IMR-90 (cell line): ENCODE measurements around the gene RANGRF. TPM values are rescaled to one million over a fixed set of nuclear protein-coding genes. Genes with fewer than 3 reads are reported as not detected.

Experiments
- ATAC-seq: fragments of 200-7000 bp; cut with Tn5 transposase; 2 replicates; pipeline ENCODE4 v1.9.1; 2020; ENCODE audit warnings: low read depth, mild to moderate bottlenecking, moderate library complexity
- BruUV-seq: library from RNA; stranded (reverse); fragments of 400-500 nt; replicated peaks from 2 replicates; lab custom pipeline; 2021; lab: Mats Ljungman, UMichigan
- CTCF ChIA-PET: fragments of 300-600 bp; formaldehyde crosslinking; extraction: SDS; loops from one replicate; lab custom pipeline; 2021; ENCODE audit warnings: antibody characterized with exemption; lab: Yijun Ruan, JAX
- POLR2A ChIA-PET: fragments of 300-600 bp; sonication (Branson Sonifier 250); formaldehyde crosslinking; loops from one replicate; lab custom pipeline; 2022; ENCODE audit warnings: antibody characterized with exemption; ENCODE audit not compliant: unreplicated experiment; lab: Charles Lee
- DNase-seq: peaks from one replicate; pipeline ENCODE4 v3.0.0; 2013
- H2AFZ ChIP-seq: replicated peaks from 2 replicates; pipeline ENCODE3; 2013; ENCODE audit warnings: low read length, mild to moderate bottlenecking; ENCODE audit not compliant: poor library complexity
- H2AK5ac ChIP-seq: 2 replicates; pipeline ENCODE4 v1.6.1; 2013; ENCODE audit warnings: low read depth, low read length, inconsistent platforms
- H2AK9ac ChIP-seq: replicated peaks from 2 replicates; pipeline ENCODE3; 2013; ENCODE audit warnings: mild to moderate bottlenecking, low read depth, low read length, moderate library complexity; ENCODE audit not compliant: poor library complexity
- H2BK120ac ChIP-seq: 2 replicates; pipeline ENCODE4 v1.6.1; 2013; ENCODE audit warnings: low read depth, low read length, inconsistent platforms
- H2BK15ac ChIP-seq: 3 replicates; pipeline ENCODE4 v1.6.1; 2013; ENCODE audit warnings: low read depth, low read length, inconsistent platforms
- H2BK20ac ChIP-seq: 2 replicates; pipeline ENCODE4 v1.6.1; 2013; ENCODE audit warnings: low read depth, mild to moderate bottlenecking, inconsistent platforms, low read length, moderate library complexity
- H2BK5ac ChIP-seq: 2 replicates; pipeline ENCODE4 v1.6.1; 2013; ENCODE audit warnings: mild to moderate bottlenecking, low read depth, low read length, inconsistent platforms; ENCODE audit not compliant: poor library complexity, severe bottlenecking
- H3K14ac ChIP-seq: replicated peaks from 2 replicates; pipeline ENCODE4 v1.6.1; 2013; ENCODE audit warnings: low read depth, low read length, inconsistent platforms
- H3K18ac ChIP-seq: 2 replicates; pipeline ENCODE4 v1.6.1; 2013; ENCODE audit warnings: low read depth, low read length, control low read depth
- H3K23ac ChIP-seq: 2 replicates; pipeline ENCODE4 v1.6.1; 2013; ENCODE audit warnings: low read depth, low read length, inconsistent platforms
- H3K27ac ChIP-seq: 2 replicates; pipeline ENCODE4 v1.5.1; 2013; ENCODE audit warnings: mild to moderate bottlenecking, control low read depth, low read length; ENCODE audit not compliant: insufficient read depth
- H3K27me3 ChIP-seq: 2 replicates; pipeline ENCODE4 v1.6.1; 2013; ENCODE audit warnings: low read length; ENCODE audit not compliant: control insufficient read depth, insufficient read depth
- H3K36me3 ChIP-seq: 2 replicates; pipeline ENCODE4 v1.6.1; 2013; ENCODE audit warnings: low read length, mixed read lengths; ENCODE audit not compliant: control insufficient read depth, insufficient read depth
- H3K4ac ChIP-seq: 2 replicates; pipeline ENCODE4 v1.6.1; 2013; ENCODE audit warnings: low read depth, low read length, inconsistent platforms
- H3K4me1 ChIP-seq: 2 replicates; pipeline ENCODE4 v1.6.1; 2013; ENCODE audit warnings: low read length, mixed read lengths; ENCODE audit not compliant: control insufficient read depth, insufficient read depth
- H3K4me2 ChIP-seq: 2 replicates; pipeline ENCODE4 v1.6.1; 2013; ENCODE audit warnings: low read depth, mild to moderate bottlenecking, control low read depth, low read length, moderate library complexity
- H3K4me3 ChIP-seq: 2 replicates; pipeline ENCODE4 v1.5.1; 2013; ENCODE audit warnings: low read depth, mild to moderate bottlenecking, control low read depth, low read length, moderate library complexity; ENCODE audit not compliant: insufficient read depth
- H3K56ac ChIP-seq: 2 replicates; pipeline ENCODE4 v1.6.1; 2013; ENCODE audit warnings: low read length, inconsistent platforms; ENCODE audit not compliant: insufficient read depth; ENCODE audit errors: extremely low read depth
- H3K79me1 ChIP-seq, 2 experiments: 2 replicates each; pipeline ENCODE4 v1.6.1; 2013; ENCODE audit warnings: low read length in 2 of 2, inconsistent platforms in 1 of 2, low read depth in 1 of 2
- H3K9ac ChIP-seq: 2 replicates; pipeline ENCODE4 v1.6.1; 2013; ENCODE audit warnings: low read depth, low read length, control low read depth
- H3K9me1 ChIP-seq: 2 replicates; pipeline ENCODE4 v1.6.1; 2013; ENCODE audit warnings: low read length, inconsistent platforms; ENCODE audit not compliant: insufficient read depth
- H3K9me3 ChIP-seq: 2 replicates; pipeline ENCODE4 v1.6.1; 2013; ENCODE audit warnings: low read length; ENCODE audit not compliant: control insufficient read depth, insufficient read depth
- H4K20me1 ChIP-seq: 2 replicates; pipeline ENCODE4 v1.6.1; 2013; ENCODE audit warnings: low read length, inconsistent platforms; ENCODE audit not compliant: insufficient read depth
- H4K5ac ChIP-seq: 2 replicates; pipeline ENCODE4 v1.6.1; 2013; ENCODE audit warnings: mild to moderate bottlenecking, low read depth, low read length, control low read depth
- H4K8ac ChIP-seq, 2 experiments: 2 replicates each; pipeline ENCODE4 v1.6.1; 2013; ENCODE audit warnings: low read depth in 2 of 2, low read length in 2 of 2, control low read depth in 1 of 2, inconsistent platforms in 1 of 2
- H4K91ac ChIP-seq: 2 replicates; pipeline ENCODE4 v1.6.1; 2013; ENCODE audit warnings: low read depth, low read length, inconsistent platforms; ENCODE audit not compliant: insufficient read depth
- BHLHE40 ChIP-seq: fragments of 150-350 bp; IDR thresholded peaks from 2 replicates; pipeline ENCODE4 v1.6.1; 2016; ENCODE audit warnings: mild to moderate bottlenecking, low read depth, low read length
- ELK1 ChIP-seq: fragments of 150-350 bp; IDR thresholded peaks from 2 replicates; pipeline ENCODE4 v1.6.1; 2016; ENCODE audit warnings: low read depth, mild to moderate bottlenecking, low read length, moderate library complexity, borderline replicate concordance
- MXI1 ChIP-seq: IDR thresholded peaks from 2 replicates; pipeline ENCODE4 v1.6.1; 2012; ENCODE audit warnings: low read depth, mild to moderate bottlenecking, low read length, moderate library complexity, borderline replicate concordance
- POLR2A ChIP-seq: IDR thresholded peaks from 2 replicates; pipeline ENCODE4 v1.6.1; 2012; ENCODE audit warnings: mild to moderate bottlenecking, low read depth, low read length
- WGBS, 2 experiments: methylation state at CpG; one replicate each; pipeline versions ENCODE4 v1.1.5 to v1.1.7; 2013; ENCODE audit warnings: missing lambda C conversion rate in 2 of 2; ENCODE audit not compliant: insufficient read length in 1 of 2; ENCODE audit errors: extremely low coverage in 2 of 2; 5-methylcytosine and 5-hydroxymethylcytosine counted together
- dilution Hi-C: fragments of 300-500 bp; cut with HindIII; formaldehyde crosslinking; loops from one replicate; pipeline ENCODE4 v1.14.3; 2018; ENCODE audit warnings: low sequenced_read_pairs; ENCODE audit not compliant: unreplicated experiment
- in situ Hi-C: fragments of 300-500 bp; cut with MboI; formaldehyde crosslinking; loops from 3 replicates; pipeline ENCODE4 v1.14.3; 2019; ENCODE audit warnings: low sequenced_read_pairs, inconsistent platforms, mixed read lengths
- intact Hi-C: fragments of 100-400 bp; cut with micrococcal nuclease; formaldehyde crosslinking; loops from 2 replicates; pipeline ENCODE4 v1.10.0; 2022
- polyA plus RNA-seq, 3 experiments: library from polyadenylated mRNA; depleted of rRNA; stranded (reverse); fragments of >200 nt; gene quantifications; 2 replicates each; pipeline ENCODE4 v1.2.3, GENCODE V29; 2012; ENCODE audit warnings: low replicate concordance in 1 of 3
- total RNA-seq: library from RNA; depleted of rRNA; stranded (reverse); fragments of >200 nt; gene quantifications from 2 replicates; pipeline ENCODE4 v1.2.3, GENCODE V29; 2012

Gene RANGRF
- total and polyA plus RNA-seq, 2 of the 4 experiments (the other 2 are of a cell fraction), result 19.5 to 36.6 TPM

- no peak overlapping the region for H3K23ac ChIP-seq
- in situ Hi-C loops, result loop anchor here (25.0 kb wide), 1 partner anchor 233 kb away; the partner anchor contains the start of gene ALOX12B
- H3K14ac ChIP-seq, result no peak overlapping the region
- H3K4ac ChIP-seq, result no peak overlapping the region
- H3K4me2 ChIP-seq, result no peak overlapping the region
- no peak for ATAC-seq
- no peak overlapping the region for H2AK9ac ChIP-seq
- no peak overlapping the region for H3K56ac ChIP-seq
- WGBS, 2 experiments, result 14% methylated on average over 1 of the region's 4 CpGs; no CpG with 5 or more reads in 1 of the 2 experiments
- H2AFZ ChIP-seq, result no peak overlapping the region
- no peak overlapping the region for H2BK120ac ChIP-seq
- no peak overlapping the region for H2BK15ac ChIP-seq
- H4K5ac ChIP-seq, result no peak overlapping the region
- H2BK5ac ChIP-seq, result no peak overlapping the region
- TF ChIP-seq MXI1, result no peak
- TF ChIP-seq BHLHE40, result no peak
- no peak for TF ChIP-seq ELK1
- no peak for TF ChIP-seq POLR2A
- ChIA-PET POLR2A (no interaction called here), CTCF (no interaction called here)
- intact Hi-C loops, result no loop called here
- H3K9ac ChIP-seq, result no peak overlapping the region
- no peak overlapping the region for H4K91ac ChIP-seq
- H4K20me1 ChIP-seq, result no peaks in the 10 kb centered on the region
- H3K4me1 ChIP-seq, result no peaks in the 10 kb centered on the region; the same call in 1 of the 2 replicates
- H3K9me1 ChIP-seq, result no peaks in the 10 kb centered on the region
- H3K18ac ChIP-seq, result no peak overlapping the region
- peaks cover 48% of the 10 kb centered on the region for H3K27me3 ChIP-seq
- no peak overlapping the region for H4K8ac ChIP-seq
- 0 out of 2 replicates have a peak, but pooled peaks cover 2% of the 10 kb centered on the region for H3K9me3 ChIP-seq
- dilution Hi-C loops, result no loop called here
- no peaks in the 10 kb centered on the region for H3K36me3 ChIP-seq
- no peak overlapping the region for H3K27ac ChIP-seq
- no TSS peak for BruUV-seq
- no peak for DNase-seq
- H3K79me1 ChIP-seq, result no peaks in the 10 kb centered on the region
- no peak overlapping the region for H3K4me3 ChIP-seq
- H2BK20ac ChIP-seq, result no peak overlapping the region
- no peak overlapping the region for H2AK5ac ChIP-seq
Observed at GRCh38 chr17:8320262-8320661, 31.8 kb downstream of the RANGRF start.
